H7 (cell line): ENCODE data around the gene IGF1R. TPM values are rescaled to one million over a fixed set of nuclear protein-coding genes. Genes with fewer than 3 reads are reported as not detected.

Experiments used
- DNase-seq: peaks from one replicate; pipeline ENCODE4 v3.0.0; 2012
- H3K27me3 ChIP-seq: 2 replicates; pipeline ENCODE4 v1.6.0; 2011; ENCODE audit warnings: mild to moderate bottlenecking, low read length; ENCODE audit not compliant: control insufficient read depth, insufficient read depth
- H3K36me3 ChIP-seq: replicated peaks from 2 replicates; pipeline ENCODE4 v1.5.1; 2011; ENCODE audit warnings: low read length; ENCODE audit not compliant: control insufficient read depth, insufficient read depth
- H3K4me3 ChIP-seq: 2 replicates; pipeline ENCODE4 v1.5.1; 2011; ENCODE audit warnings: low read depth, mild to moderate bottlenecking, control low read depth, low read length, moderate library complexity; ENCODE audit not compliant: insufficient read depth
- total RNA-seq: library from RNA; depleted of rRNA; stranded (reverse); fragments of >200 nt; shearing (Covaris generic); gene quantifications from 2 replicates; pipeline ENCODE4 v1.2.3, GENCODE V29; 2014

The IGF1R gene
- total RNA-seq, 1 experiment from 2014 or later: 33.0 TPM

- H3K27me3 ChIP-seq: no peaks in the 10 kb centered on the region
- H3K4me3 ChIP-seq: no peak overlapping the region
- no peaks in the 10 kb centered on the region for H3K36me3 ChIP-seq
- no peak for DNase-seq
Measured at GRCh38 chr15:98728811-98729160, 80.4 kb downstream of the IGF1R start.

DNA sequence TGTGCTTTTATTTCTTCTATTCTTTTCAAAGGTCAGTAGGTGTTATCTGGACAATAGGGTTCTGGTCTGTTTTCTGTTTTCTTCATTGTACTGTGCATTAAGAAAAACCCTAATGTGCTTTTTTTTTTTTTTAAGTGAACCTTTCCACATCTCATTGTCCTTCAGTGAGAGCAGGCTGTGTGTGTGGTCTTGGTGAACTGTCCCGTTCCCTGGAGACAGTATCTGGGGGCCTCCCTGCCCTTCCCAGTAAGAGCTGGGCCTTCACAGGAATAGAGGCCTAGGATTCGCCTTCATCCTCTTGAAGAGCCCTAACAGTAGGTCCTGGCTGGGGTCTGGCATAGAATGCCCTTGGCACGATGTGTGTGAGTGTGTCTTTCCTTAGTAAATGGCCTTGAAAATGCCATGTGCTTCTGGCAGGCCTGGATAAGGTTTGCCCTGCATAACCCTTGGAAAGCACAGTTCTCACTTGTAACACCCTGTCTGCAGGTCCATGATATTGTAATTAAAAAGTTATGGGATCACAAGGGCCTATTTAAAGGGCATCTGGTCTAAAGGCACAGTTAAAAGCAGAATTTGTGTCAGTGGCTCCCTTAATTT, 81.2 kb downstream of the IGF1R start:
- H3K4me3 ChIP-seq: no peak overlapping the region
- no peaks in the 10 kb centered on the region for H3K36me3 ChIP-seq
- no peak for DNase-seq
- H3K27me3 ChIP-seq: no peaks in the 10 kb centered on the region

GRCh38 chr15:98730860-98731711, 82.7 kb downstream of the IGF1R start:
- DNase-seq: no peak
- no peaks in the 10 kb centered on the region for H3K27me3 ChIP-seq
- no peaks in the 10 kb centered on the region for H3K36me3 ChIP-seq
- H3K4me3 ChIP-seq: no peak overlapping the region

DNA sequence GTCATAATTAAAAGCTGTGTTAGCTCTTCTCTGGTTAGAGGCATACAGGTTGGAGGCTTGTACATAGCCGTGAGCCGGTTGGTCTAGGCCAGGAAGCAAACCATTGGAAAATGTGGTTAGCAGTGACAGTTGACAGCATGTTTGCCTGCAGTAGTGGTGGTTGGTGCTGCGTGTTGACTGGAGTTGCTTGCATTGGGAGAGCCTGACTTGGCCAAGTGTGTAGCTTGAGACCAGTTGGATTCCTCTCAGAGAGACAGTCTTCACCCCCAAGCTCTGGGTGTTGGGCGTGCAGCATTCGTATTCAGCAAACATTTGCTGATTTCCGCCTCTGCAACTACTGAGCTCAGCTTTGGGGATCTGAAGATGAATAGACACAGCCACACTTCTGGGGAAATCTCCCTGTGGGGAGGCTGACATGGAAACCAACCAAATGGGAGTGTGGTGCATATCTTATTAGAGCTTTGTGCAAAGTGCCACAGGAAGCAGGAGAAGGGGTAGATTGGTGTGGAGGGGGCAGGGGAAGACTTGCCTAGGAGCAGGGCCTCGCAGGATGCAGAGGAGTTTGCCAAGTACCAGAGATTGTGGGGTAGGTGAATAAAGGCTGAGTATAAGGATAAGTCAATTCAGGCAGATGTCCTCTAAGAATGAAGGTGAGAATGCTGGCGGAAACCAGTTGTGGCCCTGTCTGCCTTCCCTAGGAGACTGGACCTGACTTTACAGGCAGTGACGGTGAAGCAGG, 83.5 kb downstream of the IGF1R start:
- DNase-seq: no peak
- Histone ChIP-seq H3K4me3 (no peak overlapping the region), H3K27me3 (no peaks in the 10 kb centered on the region), H3K36me3 (no peaks in the 10 kb centered on the region)

DNA sequence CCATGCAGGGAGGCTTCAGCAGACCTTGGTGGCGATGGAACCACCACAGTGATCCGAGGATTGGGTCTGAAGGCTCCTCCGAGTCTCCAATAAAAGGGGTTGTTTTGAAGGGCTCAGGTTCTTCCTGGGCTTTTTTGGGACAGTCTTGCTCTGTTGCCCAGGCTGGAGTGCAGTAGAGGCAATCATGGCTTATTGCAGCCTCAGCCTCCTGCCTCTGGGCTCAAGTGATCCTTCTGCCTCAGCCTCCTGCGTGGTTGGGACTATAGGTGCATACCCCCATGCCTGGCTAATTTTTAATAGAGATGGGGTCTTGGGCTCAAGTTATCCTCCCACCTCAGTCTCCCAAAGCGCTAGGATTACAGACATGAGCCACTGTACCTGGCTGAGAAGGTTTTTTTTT, 84.8 kb downstream of the IGF1R start:
- no peaks in the 10 kb centered on the region for H3K27me3 ChIP-seq
- no peaks in the 10 kb centered on the region for H3K36me3 ChIP-seq
- DNase-seq: no peak
- H3K4me3 ChIP-seq: no peak overlapping the region

GRCh38 chr15:98734466-98735199, 86.3 kb downstream of the IGF1R start:
- Histone ChIP-seq H3K36me3 (no peaks in the 10 kb centered on the region), H3K27me3 (no peaks in the 10 kb centered on the region), H3K4me3 (no peak overlapping the region)
- no peak for DNase-seq

- DNase-seq: no peak
- no peaks in the 10 kb centered on the region for H3K36me3 ChIP-seq
- H3K27me3 ChIP-seq: no peaks in the 10 kb centered on the region
- H3K4me3 ChIP-seq: no peak overlapping the region
Measured at GRCh38 chr15:98735304-98735703, 87.0 kb downstream of the IGF1R start.

- Histone ChIP-seq H3K36me3 (no peaks in the 10 kb centered on the region), H3K27me3 (no peaks in the 10 kb centered on the region), H3K4me3 (no peak overlapping the region)
- no peak for DNase-seq
Measured at GRCh38 chr15:98735895-98736617, 87.7 kb downstream of the IGF1R start.

DNA sequence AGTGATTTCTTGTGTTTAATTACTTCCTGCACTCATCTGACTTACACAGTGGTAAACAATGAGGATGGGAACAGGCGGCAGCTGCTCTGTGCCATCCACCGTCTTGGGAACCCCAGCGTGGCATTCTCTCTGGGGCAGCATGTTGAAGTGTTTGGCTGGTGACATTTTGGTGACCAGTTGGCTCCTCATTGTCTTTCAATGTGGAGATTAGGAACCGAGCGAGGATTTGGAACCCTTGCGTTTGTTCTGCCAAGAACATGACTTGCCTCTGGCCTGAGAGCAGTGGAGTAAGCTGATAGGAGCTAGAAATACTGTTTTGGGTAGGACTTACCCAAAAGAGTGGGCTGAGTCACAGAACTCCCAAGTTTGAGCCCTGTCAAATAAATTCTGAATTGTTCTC, 88.8 kb downstream of the IGF1R start:
- Histone ChIP-seq H3K27me3 (no peaks in the 10 kb centered on the region), H3K36me3 (no peaks in the 10 kb centered on the region), H3K4me3 (no peak overlapping the region)
- DNase-seq: no peak

- no peaks in the 10 kb centered on the region for H3K27me3 ChIP-seq
- no peak for DNase-seq
Measured at GRCh38 chr15:98737721-98738120, 89.4 kb downstream of the IGF1R start.

GRCh38 chr15:98738689-98739401, 90.5 kb downstream of the IGF1R start:
- no peak for DNase-seq
- no peaks in the 10 kb centered on the region for H3K27me3 ChIP-seq
- H3K4me3 ChIP-seq: no peak overlapping the region
- no peaks in the 10 kb centered on the region for H3K36me3 ChIP-seq

More at GRCh38 chr15:98737721-98738120, 89.4 kb downstream of the IGF1R start:
- Histone ChIP-seq H3K36me3 (no peaks in the 10 kb centered on the region), H3K4me3 (no peak overlapping the region)

DNA sequence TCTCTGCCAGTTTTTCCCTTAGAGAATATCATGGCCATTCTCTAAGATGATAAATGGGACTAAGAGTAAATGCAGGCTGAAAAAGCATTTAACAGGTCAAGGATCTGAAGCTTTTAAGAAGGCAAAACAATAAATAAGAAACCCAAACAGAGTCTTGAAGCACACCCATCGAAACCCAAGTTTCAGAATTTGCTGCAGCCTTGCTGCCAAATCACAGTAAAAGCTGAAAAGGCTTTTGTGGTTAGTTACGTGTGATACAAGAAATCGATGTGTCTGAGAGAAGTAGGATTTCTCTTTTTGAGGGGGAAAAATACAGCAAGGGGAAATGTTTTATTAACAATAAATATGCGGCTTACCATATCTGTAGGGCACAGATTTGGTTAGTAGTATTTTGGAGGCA, 92.0 kb downstream of the IGF1R start:
- Histone ChIP-seq H3K36me3 (no peaks in the 10 kb centered on the region), H3K27me3 (no peaks in the 10 kb centered on the region), H3K4me3 (no peak overlapping the region)
- DNase-seq: no peak

- Histone ChIP-seq H3K27me3 (no peaks in the 10 kb centered on the region), H3K36me3 (no peaks in the 10 kb centered on the region), H3K4me3 (no peak overlapping the region)
- DNase-seq: no peak
Measured at GRCh38 chr15:98740963-98741362, 92.6 kb downstream of the IGF1R start.
